Hematopoietic multipotent progenitor cell treated with erythropoietin and hydrocortisone succinate and interleukin-3 and kit ligand, for 6 days (in vitro differentiated cells): ENCODE measurements around the gene FNBP1L.

Experiments
- DNase-seq: peaks from one replicate; pipeline ENCODE4 v3.0.0-alpha.2; 2015

FNBP1L gene

DNA sequence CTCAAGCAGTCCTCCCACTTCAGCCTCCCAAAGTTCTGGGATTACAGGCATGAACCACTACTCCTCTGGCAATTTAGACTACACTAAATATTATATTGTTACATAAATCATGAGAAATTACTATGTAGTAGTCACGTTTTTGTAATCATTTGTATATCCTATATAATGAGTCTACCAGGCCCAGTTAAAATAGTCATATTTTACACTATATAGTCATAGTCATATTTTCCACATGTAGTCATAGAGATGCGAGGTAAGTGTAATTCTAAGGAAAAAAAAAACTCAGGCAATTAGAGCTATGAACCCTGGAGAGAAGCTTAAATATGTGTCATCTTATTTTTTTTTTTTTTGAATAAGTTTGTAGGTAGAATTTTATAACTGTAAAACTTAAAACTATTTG is 90.0 kb downstream of the FNBP1L start:
- no peak for DNase-seq

DNA sequence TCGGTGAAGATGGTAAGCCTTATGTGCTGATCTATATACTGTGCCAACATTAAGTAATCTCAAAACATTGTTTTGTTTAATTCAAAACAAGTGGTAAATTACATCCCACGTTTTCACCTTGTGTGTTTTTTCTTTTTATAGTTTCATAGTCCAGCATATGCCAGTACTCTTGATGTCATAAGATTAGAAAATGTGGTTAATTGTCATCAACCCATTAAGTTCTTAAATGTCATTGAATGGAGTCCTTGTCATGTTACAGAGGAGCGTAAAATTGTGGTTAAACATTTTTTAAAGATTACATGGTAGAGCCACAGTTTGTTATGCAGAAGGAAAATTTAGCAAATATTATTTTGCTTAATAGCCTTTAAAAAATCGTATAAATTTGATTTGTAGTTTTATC is 93.1 kb downstream of the FNBP1L start:
- no peak for DNase-seq

DNA sequence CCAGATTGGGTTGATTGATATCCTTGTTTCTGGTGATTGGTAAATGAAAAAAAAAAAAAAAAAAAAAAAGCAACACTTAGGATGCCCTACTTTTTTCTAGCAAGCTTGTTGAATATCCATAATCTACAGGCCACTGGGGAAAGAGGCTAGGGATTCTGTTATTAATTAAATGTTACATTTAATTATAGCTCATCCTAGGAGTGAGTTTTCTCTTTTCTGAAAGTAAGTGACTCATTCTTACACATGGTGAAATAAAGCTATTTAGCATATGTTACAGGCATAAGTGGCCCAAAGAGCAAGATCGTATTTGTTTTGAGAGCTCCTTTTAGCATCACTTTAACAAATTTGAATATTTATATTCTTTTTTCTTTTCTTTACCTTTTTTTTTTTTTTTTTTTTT is 94.5 kb downstream of the FNBP1L start:
- DNase-seq: no peak

DNA sequence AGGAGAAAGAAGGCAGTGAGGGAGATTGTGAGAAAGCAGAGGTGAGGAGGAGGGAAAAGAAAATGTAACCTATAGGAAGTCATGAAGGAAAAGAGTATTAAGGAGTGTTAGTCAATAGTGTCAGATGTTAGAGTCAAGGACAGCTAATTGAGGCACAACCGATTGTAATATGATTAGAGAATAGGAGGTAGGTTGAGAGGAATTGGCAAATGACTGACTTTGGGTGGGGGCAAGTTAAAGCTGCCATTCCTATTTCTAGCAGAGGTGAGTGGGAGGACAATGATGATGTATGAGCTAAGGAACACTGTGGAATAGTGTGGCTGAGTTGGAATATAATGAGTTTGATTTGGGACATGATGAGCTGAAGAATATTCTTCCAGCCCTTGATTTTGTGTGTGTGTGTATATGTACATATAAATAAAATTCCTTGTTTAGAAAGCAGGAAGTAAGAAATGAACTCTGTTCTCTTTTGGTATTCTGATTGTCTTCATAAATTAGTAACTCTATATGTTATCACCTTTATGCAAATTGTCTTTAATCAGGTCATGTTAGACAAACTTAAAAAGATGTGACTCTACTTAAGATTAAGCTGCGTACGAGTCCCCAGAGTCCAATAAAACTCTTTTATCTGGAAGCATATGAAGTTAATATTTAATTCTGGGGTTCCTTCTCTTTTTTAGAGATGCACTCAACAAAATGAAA is 98.4 kb downstream of the FNBP1L start:
- no peak for DNase-seq

DNA sequence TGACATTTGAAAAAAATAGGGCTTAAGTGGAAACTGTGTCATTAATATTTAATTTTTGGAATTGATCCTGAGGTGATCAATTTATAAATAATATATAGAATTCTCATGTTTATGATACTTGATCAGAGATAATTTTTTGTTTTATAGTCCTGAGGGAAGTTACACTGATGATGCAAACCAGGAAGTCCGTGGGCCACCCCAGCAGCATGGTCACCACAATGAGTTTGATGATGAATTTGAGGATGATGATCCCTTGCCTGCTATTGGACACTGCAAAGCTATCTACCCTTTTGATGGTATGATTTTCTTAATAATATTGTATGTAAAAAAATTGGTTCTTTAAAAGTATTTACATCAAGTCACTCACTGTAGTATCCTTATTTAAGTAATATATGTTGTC is 101.2 kb downstream of the FNBP1L start:
- DNase-seq: no peak

DNA sequence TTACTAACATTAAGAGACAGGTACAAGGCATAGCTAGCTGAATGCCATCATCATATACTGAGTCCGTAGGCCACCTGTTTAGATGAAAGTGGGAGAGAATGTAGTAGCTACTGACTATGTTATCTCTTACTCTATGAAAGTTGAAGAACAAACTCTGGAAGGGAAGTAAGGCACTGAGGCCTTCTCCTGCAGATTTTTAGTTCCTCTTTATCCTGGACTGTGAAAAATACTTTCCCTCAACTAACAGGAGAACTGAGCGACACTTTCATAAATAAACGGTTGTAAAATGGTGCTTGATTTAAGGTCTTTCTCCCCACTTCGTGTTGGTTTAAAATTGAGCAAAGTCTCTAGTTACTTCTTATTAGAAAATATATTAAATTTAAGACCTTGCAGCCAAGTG is 101.9 kb downstream of the FNBP1L start:
- no peak for DNase-seq

DNA sequence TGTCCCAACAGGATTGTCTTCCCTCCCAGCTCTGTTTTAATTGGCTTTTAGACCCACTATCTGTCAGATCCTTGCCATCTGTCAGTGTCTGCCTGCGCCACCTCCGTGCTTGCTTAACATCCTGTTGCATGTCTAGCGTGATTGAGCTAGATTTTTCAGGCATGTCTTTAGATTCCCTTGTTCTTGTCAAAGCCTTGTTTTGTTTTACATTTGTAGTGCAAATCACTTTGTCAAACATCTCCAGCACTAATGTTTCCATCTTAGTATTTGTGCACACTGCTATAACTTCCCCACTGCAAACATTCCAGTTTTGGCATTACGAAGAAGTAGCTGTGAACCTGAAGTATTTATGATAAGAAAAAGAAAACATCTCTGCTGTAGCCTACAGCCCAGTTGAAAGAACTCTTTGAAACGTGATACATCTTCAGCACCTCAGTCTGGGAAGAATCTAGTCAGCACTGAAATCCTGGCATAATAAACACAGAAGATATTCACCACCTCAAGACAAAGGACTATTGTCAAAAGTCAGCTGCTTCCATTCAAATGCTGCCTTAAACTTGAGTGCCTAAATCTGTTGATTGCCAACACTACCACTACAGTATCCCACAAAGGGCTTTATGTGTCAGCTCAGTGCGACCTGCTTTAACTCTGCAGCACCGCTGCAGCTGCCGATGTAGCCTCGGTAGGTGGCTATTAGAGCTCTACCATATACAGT is 105.0 kb downstream of the FNBP1L start:
- DNase-seq: peak; percentile 76

DNA sequence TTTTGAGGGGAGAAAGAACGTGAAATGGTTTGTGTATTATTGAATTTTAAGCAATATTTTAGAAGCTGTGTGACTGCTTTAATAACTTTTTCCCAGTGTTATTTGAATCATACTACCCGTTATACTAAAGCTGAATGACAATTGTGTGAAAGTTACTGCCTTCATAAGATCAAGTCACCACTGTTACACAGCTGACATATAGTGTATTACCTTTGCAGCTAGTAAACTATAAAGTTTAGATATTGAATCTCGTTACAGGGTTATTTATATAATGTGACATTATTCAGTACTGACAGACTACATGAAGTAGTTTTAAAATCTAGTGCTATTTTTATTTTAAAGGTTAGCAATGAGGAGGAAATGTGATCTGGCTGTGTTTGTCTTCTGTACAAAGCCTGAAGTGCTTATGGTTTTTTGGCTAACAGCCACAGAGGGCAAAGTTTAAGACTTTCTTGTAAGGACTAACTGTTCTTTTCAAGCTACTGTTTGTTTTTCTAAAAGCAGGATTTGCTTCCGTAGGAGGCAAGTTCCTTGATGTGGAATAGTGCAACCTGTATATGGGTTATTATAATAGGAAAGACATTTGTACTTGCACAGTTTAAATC is 106.1 kb downstream of the FNBP1L start:
- peak; percentile 22 for DNase-seq

DNA sequence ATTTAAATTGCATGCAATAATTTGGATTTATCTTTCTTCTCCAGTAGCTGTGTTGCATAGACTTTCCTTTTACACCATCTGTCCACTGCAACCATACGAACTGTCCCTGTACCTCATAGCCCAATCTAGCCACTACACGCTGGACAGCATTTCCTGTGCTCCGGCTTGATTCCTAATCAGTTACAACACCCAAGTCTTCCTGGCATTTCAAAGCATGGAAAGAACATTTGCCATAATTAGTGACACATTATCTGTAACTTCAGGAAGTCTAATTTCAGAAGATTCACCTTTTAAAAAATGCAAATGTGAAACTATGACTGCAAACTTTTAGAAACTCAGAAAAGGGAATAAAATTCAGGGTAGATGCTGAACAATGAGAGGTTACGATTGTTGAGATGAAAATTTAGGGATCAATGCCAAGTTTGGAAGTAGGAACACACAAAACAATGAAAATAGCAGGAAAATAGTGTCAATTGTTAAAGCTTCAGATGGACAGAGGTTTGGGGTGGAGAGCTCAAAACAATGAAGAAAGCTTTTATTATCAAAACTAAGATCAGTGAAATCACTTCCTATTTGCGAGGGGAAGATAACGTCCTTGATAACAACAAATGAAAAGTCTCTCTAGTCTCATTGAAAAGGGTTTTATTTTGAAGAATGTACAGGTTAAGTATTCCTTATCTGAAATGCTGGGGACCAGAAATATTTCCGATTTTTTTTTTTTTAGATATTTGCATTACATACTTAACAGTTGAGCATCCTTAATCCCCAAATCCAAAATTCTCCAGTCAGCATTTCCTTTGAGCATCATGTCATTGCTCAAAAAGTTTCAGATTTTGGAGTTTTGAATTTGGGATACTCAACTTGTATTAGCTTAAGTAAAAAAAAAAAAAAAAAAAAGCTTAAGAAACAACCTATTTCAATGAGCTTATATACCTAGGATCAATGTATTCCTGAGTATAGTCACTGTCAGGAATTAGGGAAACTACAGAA is 107.3 kb downstream of the FNBP1L start:
- peak; percentile 65 for DNase-seq

DNA sequence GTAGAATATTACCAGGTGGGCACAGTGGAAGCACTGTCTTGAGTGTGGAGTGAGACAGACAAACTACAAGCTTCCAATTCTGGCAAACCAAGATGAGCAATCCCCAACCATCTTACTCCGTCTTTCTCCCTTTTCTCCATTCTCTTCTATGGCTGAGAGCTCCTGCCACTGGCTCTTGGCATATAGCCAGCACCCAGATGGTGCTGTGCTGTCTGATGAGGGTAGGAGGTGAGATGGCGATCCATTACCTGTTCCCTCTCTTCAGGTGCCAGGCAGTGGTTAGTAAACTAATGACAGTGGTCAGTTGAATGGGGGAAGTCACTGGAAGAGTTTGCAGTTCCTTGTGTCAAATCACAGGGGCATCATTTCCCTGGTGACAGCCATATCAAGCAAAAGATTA is 108.4 kb downstream of the FNBP1L start:
- DNase-seq: peak; percentile 15

DNA sequence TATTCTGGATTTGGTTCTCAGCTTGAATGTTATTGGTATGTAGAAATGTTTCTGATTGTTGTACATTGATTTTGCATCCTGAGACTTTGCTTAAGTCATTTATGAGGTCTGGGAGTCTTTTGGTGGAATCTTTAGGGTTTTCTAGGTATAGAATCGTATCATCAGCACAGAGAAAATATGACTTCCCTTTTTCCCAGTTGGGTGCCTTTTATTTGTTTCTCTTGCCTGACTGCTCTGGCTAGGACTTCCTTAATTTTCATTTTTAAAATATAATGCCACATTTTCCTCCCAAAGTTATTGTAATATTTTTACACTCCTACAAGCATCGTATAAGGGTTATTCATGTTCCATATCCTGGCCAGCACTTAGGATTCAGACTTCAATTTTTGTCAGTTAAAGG is 111.1 kb downstream of the FNBP1L start:
- peak; percentile 22 for DNase-seq

DNA sequence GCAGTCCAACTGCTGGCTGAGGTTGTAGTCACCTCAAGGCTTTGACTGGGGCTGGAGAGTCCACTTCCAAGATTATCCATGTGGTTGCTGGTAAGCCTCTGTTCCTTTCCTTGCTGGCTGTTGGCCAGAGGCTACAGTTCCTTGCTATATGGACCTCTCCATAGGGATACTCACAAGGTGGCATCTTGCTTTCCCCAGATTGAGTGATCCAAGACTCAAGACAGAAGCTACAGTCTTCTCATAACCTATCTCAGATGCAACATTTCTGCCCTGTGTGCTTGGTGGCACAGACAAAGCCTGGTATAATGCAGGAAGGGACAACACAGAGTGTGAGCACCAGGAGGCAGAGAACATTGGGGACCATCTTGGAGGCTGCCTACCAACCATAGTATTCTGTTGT is 111.8 kb downstream of the FNBP1L start:
- DNase-seq: no peak

DNA sequence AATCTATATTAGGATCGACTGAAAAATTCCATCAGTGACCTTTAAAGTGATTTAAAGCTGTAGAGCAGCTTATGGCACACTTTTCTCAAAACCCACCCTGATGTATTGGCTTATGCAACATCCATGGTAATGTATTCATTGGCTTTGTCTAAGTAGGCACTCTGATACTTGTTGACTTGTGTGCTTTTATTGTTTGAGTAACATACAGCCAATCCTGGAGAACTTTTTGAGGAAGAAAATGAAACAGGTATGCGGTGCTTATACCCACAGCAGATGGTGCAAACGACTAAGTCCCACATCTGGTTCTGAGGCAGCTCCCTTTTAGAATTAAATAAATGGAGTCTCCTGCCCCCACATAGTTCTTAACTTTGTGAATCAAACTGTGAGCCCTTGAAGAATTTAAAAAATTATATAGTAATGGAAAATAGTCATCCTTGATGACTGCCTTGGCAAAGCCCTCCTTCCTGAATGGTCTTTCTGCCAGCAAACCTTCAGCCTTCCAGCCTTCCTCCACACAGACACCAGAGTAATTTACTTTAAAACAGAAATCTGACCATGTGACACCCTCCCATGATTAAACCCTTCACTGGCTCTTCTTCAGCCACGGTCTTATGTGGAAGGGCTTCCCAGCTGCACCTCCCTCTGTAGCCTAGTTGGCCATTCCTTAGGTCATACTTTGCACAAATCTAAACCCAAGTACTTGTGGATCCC is 117.7 kb downstream of the FNBP1L start:
- no peak for DNase-seq

DNA sequence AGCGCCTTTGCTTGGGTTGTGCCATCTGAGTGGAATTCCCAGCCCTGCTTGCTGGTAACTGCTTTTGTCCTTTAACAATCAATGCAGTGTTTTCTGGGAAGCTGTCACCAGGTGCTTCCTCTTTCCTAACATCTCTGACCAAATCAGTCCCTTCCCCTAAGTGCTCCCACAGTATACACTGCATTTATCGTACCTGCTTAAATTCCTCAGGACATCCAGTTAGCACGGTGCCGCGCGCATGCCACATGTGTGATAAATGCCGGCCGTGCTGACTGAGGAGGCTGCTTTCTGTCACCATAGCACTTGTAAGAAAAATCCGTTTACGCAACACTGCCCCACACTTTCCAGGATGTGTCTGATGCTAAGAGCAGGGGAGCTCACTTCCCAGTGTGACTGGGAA is 118.3 kb downstream of the FNBP1L start:
- DNase-seq: no peak

DNA sequence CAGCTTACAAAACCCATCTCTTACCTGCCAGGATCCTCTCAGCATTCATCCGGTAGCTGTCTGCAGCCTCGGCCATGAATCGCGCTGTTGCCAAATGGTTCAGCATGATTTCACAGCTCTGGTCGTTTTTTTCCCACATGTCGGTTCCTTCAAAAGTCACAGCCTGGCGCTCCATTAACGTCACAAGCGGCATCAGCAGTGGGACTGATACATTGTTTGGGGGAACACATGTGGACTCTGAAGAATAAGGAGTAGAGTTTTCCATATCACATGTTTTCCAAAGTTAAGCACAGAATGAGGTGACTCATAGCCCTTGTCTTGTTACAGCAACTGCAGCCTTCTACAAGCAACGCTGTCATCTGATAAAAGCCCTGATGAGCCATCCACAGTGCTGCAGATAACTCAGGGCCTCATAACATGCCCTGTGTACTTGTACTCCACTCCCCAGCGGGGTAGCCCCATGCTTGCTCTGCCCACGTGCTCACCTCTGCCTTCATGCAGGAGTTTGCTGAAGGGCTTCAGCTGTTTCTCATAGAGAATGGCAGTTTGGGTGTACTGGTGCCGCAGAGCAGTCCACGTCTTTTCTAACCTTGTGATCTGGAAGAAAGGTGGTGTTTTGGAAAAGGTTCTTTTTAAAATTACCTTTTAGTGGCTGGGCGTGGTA is 119.5 kb downstream of the FNBP1L start:
- peak; percentile 94 for DNase-seq

DNA sequence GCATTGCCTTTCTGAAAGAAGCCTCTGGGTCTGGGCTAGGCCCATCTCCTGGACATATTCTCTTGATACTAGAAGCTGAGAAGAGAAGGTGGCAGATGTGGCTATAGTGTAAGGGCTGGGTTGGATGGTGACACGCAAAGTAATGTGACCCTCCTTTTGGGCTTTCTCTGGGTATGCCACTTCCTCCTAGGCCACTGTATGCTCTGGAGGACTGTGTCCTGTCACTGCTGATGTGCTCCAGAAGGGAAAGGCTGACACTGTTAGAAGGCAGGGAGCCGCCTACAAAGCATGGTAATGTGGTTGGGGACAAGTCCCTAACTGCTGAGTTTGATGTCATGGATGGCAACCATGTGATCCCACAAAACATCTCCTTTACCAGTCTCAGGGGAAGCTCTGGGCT is 121.6 kb downstream of the FNBP1L start:
- DNase-seq: no peak

DNA sequence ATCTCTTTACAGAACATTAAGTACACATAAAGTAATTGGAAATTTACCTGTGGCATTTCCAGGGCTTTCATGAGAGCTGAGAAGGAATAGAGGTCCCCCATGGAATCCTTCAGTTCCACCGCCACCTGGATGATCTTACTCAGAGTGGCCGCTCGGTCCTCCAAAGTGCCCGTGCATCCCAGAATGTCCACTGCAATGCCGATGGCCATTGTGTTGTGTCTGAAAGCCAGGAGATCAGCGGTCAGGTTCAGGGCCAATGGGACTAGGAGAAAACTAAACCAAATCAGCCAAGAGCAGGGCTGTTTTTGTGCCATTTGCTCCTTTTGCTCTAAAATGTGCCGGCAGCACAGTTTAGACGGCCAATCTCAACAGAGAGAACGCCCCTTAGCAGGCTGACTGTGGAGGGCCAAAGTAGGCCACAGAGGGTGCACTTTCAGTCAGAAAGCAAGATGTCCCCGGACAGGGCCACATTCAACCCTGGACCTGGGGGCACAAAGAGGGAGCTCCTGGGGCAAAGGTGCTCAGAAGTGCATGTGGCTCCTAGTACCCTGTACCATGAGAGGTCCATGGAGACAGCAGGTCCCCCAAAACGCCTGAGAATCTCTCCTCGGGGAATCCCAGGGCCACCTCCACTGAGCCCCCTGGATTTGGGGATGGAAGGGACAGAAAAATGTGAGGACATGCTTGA is 123.8 kb downstream of the FNBP1L start:
- no peak for DNase-seq

DNA sequence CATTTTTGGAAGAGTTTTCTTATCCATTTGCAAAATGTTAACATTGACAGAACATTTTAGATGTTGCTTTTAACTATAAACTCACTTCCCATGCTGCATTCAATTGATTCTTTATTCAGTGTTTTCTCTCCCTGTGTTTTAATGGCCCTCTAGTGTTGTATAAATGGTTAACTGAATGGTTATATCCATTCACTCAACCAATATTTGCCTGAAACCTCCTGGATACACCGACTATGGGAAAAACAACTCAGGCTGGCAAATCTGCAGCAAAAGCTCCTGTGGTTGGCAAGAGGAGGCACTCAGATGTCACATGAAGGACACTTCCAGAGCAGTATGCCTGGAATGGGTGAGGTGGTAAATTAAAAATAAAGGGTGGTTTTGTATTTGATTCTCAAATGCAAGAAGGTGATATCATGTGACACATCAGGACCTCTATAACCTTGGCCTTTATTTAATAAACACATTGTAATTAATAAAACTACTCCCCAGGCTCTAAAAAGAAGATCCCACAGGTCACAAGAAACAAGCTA is 126.1 kb downstream of the FNBP1L start:
- DNase-seq: no peak

DNA sequence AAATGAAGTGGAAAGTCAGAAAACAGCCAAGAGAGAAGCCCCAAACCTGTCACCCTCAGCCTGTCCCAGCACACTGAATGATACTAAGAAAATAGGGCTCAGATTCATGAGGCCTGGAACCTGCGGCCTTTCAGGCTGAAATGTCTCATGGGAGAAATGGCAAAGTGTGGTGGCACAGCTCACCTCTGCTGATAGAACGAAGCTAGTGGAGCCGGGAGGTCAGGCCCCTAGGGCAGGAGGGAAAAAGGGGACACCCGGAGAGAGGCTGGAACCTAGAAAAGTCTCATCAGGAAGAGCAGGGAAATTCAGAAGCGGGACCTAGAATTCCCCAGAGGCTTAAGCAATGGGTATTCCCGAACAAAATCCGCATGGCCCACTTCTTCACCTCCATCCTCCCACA is 126.6 kb downstream of the FNBP1L start:
- no peak for DNase-seq

DNA sequence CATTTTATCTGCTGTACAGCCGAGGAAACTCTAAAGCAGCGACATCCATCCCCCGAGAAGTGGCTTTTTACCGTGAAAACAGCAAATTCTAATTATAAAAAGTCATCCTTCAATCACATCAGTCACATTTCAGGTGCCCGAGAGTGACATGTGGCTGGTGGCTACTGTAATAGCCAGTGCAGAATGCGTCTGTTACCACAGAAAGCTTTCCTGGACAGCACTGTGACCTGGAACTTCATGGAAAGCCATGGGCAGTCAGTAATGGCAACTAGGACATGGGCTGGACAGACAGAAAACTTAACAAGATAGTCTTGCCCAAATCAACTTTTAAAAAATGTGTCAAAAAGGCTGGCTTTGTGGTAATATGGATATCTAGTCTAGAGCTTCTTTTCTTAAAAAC is 127.1 kb downstream of the FNBP1L start:
- no peak for DNase-seq
